Dedifferentiated amniotic fluid mesenchymal stem cell (primary cell): ENCODE measurements around the gene GRIN2C.

Source experiments
- DNase-seq: peaks from one replicate; pipeline ENCODE4 v3.0.0-alpha.2; 2016; ENCODE audit errors: extremely low spot score

GRIN2C gene

GRCh38 chr17:74848656-74849399 is 10.9 kb downstream of the GRIN2C start:
- DNase-seq = no peak

DNA sequence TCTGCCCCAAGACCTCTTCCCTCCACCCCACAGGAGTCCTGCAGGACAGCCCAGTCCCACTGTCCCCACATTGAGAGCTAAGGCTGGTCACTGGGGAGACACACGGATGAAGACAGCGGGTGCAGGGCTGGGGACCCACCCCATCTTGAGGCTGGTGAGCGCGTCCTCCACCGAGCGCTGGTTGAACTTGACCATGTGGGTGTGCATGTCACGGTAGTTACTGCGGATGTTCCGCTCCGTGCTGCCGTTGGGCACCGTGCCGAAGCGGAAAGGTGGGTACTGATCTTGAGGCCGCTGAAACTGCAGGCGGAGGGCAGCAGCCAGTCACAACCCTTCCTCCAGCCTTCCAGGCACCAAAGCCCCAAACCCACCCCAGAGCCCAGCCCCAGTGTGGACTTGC is 13.1 kb downstream of the GRIN2C start:
- DNase-seq = no peak

DNA sequence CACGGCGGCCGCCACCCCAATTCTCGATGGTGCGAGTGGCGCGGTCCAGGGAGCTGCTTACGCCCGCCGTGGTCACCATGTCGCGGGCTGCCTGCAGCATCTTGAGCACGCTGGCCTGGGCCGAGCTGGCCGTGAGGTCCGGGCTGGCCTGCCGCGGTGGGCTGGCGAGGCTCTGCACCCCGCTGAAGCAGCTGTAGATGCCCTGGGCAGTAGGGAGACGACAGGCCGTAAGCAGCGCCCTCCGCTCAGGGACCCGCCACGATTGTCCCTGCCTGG is 16.4 kb downstream of the GRIN2C start:
- no peak for DNase-seq

- DNase-seq = peak; percentile 16
These were observed 16.9 kb downstream of the GRIN2C start for GRCh38 chr17:74842599-74843351.

DNA sequence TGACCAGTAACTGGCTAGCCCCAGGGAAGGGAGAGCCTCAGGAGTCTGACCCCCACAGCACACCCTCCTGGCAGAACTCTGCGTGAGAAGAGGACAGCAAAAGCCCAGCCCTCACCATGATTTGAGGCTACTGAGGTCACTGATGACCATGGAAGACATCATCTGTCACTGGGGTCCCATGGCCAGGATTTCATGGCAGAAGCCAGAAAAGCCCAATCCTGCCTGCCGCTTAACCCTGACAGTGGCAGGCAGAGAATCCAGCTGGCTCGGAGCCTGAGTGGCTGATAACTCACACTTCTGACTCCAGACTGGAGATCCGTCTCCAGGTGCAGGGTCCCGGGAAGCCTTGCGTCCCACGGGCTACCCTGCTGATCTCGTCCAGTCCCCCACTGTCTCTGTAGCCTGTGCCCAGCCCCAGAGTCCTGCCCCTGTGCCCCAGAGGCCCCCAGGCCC is 17.5 kb downstream of the GRIN2C start:
- no peak for DNase-seq

DNA sequence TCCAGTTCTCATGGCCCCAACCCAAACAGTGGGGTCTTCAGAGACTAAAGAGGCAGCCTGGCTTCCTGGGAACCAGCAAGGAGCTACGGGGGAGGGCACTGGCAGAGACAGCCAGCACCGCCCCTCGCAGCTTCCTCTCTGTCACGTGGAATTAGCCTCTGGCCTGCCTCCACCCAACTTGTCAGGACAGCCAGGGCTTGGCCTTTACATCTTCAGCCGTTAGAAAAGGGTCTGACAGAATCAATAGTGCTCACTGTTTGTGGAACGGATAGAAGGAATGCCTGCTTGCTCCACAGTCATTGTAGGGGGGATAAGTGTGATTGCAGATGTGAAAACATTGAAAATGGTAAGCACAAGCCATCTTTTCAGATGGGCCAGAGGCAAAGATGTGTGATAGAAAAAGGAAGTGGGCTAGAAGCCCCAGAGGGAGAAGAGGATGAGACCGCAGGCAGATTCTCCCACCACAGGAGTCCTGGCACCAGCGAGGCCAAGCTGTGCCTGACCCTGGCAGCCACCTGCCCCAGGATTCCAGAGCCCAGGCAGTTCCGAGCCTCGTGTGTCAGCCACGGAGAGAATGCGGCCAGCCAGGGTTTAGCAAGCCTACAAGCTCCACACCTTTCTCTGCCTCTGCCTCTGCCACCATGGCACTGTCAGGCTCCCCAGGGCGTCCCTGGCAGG is 18.6 kb downstream of the GRIN2C start:
- DNase-seq = no peak

- DNase-seq = no peak
These were observed 19.5 kb downstream of the GRIN2C start for GRCh38 chr17:74839990-74840852.

GRCh38 chr17:74838274-74838673 is 21.4 kb downstream of the GRIN2C start:
- DNase-seq = no peak

GRCh38 chr17:74836691-74837467 is 22.8 kb downstream of the GRIN2C start:
- DNase-seq = no peak

- DNase-seq = no peak
These were observed 23.5 kb downstream of the GRIN2C start for GRCh38 chr17:74836191-74836590.

- peak; percentile 20 for DNase-seq
These were observed 25.9 kb downstream of the GRIN2C start for GRCh38 chr17:74833501-74834377.

DNA sequence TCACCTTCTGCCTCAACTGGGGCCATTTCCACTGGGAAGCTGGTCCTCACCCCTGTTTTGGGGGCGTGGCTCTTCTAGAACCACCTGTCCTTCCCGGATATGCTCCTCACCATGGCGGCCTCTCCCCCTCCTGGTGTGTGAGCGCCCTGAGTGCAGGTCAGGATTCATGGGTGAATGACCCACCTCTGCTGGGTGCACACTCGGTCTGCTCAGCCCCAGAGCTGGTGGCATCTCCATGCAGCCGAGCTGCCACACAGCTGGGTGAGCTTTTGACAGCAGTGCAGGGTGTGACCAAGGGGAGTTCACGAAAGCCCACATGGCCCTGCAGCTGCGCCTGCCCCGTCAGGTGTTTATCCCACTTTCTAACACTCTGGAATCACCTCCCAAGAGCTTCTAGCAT is 27.3 kb downstream of the GRIN2C start:
- DNase-seq = no peak

- DNase-seq = no peak
These were observed 28.1 kb downstream of the GRIN2C start for GRCh38 chr17:74831444-74832146.

GRCh38 chr17:74830861-74831260 is 28.8 kb downstream of the GRIN2C start:
- DNase-seq = no peak

- no peak for DNase-seq
These were observed 31.9 kb downstream of the GRIN2C start for GRCh38 chr17:74827800-74828199.

DNA sequence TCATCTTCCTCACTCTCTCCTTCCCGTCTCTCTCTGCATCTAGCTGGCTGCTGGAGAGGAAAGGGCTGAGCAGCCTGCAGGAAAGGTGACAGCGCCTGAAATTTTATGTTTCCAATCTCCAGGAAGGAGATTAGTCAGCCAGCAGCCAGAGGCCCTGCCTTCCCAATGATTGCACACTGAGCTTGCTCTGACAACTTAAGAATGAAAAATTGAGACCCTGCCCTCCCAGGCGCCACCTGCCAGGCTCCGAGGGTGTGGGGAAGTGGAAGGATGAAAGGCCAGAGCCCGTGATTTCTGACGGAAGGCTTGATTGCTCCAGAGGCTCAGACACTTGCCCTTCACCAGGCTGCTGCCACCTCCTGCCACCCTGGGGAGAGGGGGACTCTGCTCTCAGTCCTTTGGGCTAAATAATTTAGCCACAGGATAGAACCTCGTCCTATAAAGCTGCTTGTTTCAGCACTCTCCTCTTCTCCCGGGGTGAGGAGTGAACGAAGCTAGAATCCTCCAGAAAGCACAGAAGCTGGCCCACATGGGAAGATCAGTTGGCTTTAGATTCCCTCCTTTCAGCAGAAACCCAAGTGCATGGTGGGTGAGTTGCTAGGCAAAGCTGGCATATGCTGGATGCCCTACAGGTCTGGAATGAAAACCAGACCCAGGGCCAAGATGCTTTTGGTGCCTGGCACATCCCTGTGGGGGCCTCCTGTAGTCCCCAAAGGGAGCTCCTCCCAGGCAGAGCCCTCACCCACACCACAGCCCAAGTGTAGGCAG is 33.5 kb downstream of the GRIN2C start:
- DNase-seq = no peak

DNA sequence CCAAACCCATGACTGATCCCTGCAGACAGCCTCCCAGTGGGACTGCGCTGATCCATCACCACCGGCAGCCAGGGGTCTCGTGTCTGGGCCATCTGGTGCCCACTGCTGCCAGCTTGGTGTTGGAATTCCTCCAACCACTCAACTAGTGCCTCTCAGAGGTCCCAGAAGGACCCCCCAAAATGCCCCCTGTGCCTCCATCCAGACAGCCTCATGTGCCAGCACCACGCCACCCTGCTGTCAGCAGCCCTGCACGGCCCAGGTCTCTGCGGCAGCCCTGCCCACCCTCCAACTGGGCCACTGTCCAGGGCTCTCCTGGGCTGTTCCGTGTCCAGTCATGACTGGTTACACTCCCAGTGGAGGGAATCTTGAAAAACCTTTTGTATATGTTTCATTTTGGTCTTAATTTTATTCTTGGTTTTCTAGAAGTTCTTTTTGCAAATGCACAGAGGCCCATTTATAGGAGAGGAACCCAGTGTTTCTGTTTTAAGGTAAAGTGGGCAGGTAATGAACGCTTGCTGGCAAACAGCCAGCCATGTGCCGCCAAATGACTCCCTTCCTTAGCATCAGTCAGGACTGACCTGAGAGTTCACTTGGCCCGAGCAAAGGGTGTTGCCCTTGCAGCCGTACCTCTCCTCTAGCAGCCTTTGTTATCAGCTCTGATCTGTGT is 34.6 kb downstream of the GRIN2C start:
- DNase-seq = no peak

DNA sequence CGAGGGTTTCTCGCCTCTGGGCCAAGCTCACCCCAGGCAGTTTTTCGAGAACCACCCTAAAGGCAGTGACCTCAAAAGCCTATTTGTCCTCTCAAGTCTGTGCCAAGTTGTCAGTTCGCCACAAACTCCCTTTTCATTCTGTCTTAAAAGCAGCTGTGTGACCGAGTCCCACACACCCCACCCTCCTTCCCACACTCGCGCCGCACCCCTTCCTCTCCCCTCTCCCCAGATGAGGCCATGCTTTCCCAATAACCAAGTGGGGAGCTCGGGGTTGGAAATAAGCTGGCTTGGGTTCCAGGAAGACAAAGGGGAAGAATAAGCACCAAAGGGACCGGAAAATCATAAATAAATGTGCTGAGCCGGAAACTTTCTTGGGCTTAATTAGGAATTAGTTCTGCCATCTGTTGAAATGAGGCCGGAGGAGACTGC is 36.7 kb downstream of the GRIN2C start:
- DNase-seq = no peak
